Measurements from ENCODE around the gene GRM7. TPM values are rescaled to one million over a fixed set of nuclear protein-coding genes. Genes with fewer than 3 reads are reported as not detected.

GRM7 gene
- total and polyA plus RNA-seq, 2 experiments from 2014 or later, result 0.40 TPM; not detected in 1

DNA sequence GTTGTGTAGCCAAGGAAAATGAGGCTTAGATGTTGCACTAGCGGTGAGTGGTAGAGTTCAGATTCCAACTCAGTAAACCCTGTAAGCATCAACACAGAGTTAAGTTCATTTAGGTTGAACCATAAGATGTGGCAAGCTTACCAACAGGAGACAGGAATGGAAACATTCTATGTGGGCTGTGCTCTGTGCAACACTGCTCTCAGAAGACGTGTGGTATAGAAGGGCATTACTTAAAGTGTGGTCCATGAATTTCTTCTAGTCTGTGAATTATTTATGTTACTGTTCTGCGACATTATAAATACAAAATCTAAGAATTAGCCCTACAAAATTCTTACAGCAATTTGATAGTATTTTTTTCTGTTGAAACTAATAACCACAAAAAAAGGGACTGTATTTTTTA, 213.3 kb downstream of the GRM7 start:
- no peak overlapping the region for H2AFZ ChIP-seq
- H3K36me3 ChIP-seq (ENCODE audit: insufficient read depth), result no peaks in the 10 kb centered on the region
- no peaks in the 10 kb centered on the region for H3K4me1 Mint-ChIP-seq
- no peaks in the 10 kb centered on the region for H3K36me3 Mint-ChIP-seq (ENCODE audit: low read depth)
- H3K27ac ChIP-seq (ENCODE audit: low read depth), result no peak overlapping the region
- H3K27me3 ChIP-seq (ENCODE audit: insufficient read depth), result no peaks in the 10 kb centered on the region
- ATAC-seq (no peak), DNase-seq (ENCODE audit: low spot score) (no peak)
- no peak overlapping the region for H3K4me3 Mint-ChIP-seq
- H3K27me3 Mint-ChIP-seq (ENCODE audit: insufficient read depth, low read depth, poor library complexity), result no peaks in the 10 kb centered on the region
- H3K9me3 Mint-ChIP-seq, result peaks cover 64% of the 10 kb centered on the region
- H3K9me2 ChIP-seq (ENCODE audit: insufficient read depth), result no peaks in the 10 kb centered on the region
- no peak overlapping the region for H3K27ac Mint-ChIP-seq
- H3K4me3 ChIP-seq, result no peak overlapping the region
- TF ChIP-seq EZH2phosphoT487 (IDR thresholded peaks at IDR 0.05; ENCODE audit: unreplicated experiment), result no peak
- TF ChIP-seq, protein P1, sequence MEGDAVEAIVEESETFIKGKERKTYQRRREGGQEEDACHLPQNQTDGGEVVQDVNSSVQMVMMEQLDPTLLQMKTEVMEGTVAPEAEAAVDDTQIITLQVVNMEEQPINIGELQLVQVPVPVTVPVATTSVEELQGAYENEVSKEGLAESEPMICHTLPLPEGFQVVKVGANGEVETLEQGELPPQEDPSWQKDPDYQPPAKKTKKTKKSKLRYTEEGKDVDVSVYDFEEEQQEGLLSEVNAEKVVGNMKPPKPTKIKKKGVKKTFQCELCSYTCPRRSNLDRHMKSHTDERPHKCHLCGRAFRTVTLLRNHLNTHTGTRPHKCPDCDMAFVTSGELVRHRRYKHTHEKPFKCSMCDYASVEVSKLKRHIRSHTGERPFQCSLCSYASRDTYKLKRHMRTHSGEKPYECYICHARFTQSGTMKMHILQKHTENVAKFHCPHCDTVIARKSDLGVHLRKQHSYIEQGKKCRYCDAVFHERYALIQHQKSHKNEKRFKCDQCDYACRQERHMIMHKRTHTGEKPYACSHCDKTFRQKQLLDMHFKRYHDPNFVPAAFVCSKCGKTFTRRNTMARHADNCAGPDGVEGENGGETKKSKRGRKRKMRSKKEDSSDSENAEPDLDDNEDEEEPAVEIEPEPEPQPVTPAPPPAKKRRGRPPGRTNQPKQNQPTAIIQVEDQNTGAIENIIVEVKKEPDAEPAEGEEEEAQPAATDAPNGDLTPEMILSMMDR (conservative IDR thresholded peaks at IDR 0.05; ENCODE audit: low read depth in 2 of 2), result no peak
- TF ChIP-seq NANOG (IDR thresholded peaks at IDR 0.05; ENCODE audit: borderline replicate concordance), result no peak
- TF ChIP-seq, protein P2, sequence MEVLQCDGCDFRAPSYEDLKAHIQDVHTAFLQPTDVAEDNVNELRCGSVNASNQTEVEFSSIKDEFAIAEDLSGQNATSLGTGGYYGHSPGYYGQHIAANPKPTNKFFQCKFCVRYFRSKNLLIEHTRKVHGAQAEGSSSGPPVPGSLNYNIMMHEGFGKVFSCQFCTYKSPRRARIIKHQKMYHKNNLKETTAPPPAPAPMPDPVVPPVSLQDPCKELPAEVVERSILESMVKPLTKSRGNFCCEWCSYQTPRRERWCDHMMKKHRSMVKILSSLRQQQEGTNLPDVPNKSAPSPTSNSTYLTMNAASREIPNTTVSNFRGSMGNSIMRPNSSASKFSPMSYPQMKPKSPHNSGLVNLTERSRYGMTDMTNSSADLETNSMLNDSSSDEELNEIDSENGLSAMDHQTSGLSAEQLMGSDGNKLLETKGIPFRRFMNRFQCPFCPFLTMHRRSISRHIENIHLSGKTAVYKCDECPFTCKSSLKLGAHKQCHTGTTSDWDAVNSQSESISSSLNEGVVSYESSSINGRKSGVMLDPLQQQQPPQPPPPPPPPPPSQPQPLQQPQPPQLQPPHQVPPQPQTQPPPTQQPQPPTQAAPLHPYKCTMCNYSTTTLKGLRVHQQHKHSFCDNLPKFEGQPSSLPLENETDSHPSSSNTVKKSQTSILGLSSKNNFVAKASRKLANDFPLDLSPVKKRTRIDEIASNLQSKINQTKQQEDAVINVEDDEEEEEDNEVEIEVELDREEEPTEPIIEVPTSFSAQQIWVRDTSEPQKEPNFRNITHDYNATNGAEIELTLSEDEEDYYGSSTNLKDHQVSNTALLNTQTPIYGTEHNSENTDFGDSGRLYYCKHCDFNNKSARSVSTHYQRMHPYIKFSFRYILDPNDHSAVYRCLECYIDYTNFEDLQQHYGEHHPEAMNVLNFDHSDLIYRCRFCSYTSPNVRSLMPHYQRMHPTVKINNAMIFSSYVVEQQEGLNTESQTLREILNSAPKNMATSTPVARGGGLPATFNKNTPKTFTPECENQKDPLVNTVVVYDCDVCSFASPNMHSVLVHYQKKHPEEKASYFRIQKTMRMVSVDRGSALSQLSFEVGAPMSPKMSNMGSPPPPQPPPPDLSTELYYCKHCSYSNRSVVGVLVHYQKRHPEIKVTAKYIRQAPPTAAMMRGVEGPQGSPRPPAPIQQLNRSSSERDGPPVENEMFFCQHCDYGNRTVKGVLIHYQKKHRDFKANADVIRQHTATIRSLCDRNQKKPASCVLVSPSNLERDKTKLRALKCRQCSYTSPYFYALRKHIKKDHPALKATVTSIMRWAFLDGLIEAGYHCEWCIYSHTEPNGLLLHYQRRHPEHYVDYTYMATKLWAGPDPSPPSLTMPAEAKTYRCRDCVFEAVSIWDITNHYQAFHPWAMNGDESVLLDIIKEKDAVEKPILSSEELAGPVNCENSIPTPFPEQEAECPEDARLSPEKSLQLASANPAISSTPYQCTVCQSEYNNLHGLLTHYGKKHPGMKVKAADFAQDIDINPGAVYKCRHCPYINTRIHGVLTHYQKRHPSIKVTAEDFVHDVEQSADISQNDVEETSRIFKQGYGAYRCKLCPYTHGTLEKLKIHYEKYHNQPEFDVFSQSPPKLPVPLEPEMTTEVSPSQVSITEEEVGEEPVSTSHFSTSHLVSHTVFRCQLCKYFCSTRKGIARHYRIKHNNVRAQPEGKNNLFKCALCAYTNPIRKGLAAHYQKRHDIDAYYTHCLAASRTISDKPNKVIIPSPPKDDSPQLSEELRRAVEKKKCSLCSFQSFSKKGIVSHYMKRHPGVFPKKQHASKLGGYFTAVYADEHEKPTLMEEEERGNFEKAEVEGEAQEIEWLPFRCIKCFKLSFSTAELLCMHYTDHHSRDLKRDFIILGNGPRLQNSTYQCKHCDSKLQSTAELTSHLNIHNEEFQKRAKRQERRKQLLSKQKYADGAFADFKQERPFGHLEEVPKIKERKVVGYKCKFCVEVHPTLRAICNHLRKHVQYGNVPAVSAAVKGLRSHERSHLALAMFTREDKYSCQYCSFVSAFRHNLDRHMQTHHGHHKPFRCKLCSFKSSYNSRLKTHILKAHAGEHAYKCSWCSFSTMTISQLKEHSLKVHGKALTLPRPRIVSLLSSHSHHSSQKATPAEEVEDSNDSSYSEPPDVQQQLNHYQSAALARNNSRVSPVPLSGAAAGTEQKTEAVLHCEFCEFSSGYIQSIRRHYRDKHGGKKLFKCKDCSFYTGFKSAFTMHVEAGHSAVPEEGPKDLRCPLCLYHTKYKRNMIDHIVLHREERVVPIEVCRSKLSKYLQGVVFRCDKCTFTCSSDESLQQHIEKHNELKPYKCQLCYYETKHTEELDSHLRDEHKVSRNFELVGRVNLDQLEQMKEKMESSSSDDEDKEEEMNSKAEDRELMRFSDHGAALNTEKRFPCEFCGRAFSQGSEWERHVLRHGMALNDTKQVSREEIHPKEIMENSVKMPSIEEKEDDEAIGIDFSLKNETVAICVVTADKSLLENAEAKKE (CRISPR knock-in tag; IDR thresholded peaks at IDR 0.05), result no peak
- no peak for TF ChIP-seq ZNF331 (CRISPR knock-in tag; IDR thresholded peaks at IDR 0.05; ENCODE audit: low read depth)
- no peak for TF ChIP-seq ZNF114 (CRISPR knock-in tag; IDR thresholded peaks at IDR 0.05)
- TF ChIP-seq CREB1 (CRISPR knock-in tag; IDR thresholded peaks at IDR 0.05; ENCODE audit: low read depth), result no peak
- no peak for TF ChIP-seq JUNB (IDR thresholded peaks at IDR 0.05; ENCODE audit: unreplicated experiment)
- no peak for TF ChIP-seq POLR2AphosphoS5 (IDR thresholded peaks at IDR 0.05; ENCODE audit: low read depth)
- TF ChIP-seq, protein P3, sequence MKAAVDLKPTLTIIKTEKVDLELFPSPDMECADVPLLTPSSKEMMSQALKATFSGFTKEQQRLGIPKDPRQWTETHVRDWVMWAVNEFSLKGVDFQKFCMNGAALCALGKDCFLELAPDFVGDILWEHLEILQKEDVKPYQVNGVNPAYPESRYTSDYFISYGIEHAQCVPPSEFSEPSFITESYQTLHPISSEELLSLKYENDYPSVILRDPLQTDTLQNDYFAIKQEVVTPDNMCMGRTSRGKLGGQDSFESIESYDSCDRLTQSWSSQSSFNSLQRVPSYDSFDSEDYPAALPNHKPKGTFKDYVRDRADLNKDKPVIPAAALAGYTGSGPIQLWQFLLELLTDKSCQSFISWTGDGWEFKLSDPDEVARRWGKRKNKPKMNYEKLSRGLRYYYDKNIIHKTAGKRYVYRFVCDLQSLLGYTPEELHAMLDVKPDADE (IDR thresholded peaks at IDR 0.05), result no peak
- TF ChIP-seq STAT1 (IDR thresholded peaks at IDR 0.05; ENCODE audit: unreplicated experiment), result no peak
- TF ChIP-seq, protein P4, sequence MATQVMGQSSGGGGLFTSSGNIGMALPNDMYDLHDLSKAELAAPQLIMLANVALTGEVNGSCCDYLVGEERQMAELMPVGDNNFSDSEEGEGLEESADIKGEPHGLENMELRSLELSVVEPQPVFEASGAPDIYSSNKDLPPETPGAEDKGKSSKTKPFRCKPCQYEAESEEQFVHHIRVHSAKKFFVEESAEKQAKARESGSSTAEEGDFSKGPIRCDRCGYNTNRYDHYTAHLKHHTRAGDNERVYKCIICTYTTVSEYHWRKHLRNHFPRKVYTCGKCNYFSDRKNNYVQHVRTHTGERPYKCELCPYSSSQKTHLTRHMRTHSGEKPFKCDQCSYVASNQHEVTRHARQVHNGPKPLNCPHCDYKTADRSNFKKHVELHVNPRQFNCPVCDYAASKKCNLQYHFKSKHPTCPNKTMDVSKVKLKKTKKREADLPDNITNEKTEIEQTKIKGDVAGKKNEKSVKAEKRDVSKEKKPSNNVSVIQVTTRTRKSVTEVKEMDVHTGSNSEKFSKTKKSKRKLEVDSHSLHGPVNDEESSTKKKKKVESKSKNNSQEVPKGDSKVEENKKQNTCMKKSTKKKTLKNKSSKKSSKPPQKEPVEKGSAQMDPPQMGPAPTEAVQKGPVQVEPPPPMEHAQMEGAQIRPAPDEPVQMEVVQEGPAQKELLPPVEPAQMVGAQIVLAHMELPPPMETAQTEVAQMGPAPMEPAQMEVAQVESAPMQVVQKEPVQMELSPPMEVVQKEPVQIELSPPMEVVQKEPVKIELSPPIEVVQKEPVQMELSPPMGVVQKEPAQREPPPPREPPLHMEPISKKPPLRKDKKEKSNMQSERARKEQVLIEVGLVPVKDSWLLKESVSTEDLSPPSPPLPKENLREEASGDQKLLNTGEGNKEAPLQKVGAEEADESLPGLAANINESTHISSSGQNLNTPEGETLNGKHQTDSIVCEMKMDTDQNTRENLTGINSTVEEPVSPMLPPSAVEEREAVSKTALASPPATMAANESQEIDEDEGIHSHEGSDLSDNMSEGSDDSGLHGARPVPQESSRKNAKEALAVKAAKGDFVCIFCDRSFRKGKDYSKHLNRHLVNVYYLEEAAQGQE (IDR thresholded peaks at IDR 0.05; ENCODE audit: unreplicated experiment), result no peak
- no peak for TF ChIP-seq EZH2 (IDR thresholded peaks at IDR 0.05; ENCODE audit: low read depth, unreplicated experiment)
- no peaks in the 10 kb centered on the region for H3F3A ChIP-seq (replicated peaks; ENCODE audit: low read depth)
- H3K4me2 ChIP-seq, result no peak overlapping the region
- no peaks in the 10 kb centered on the region for H3K4me1 ChIP-seq (ENCODE audit: insufficient read depth)
- H3K79me2 ChIP-seq (replicated peaks; ENCODE audit: insufficient read depth), result no peaks in the 10 kb centered on the region
- no peaks in the 10 kb centered on the region for H4K20me1 ChIP-seq (replicated peaks; ENCODE audit: insufficient read depth)
